ENCODE data around the gene MVD.

Gene MVD

GRCh38 chr16:88606148-88606757, 56.6 kb downstream of the MVD start:
- DNase-seq (ENCODE audit: insufficient read length, low spot score), result no peak
- TF ChIP-seq POLR2A (IDR thresholded peaks at IDR 0.05; ENCODE audit: low read depth, low read length), result no peak
- FAIRE-seq, result no peak

DNA sequence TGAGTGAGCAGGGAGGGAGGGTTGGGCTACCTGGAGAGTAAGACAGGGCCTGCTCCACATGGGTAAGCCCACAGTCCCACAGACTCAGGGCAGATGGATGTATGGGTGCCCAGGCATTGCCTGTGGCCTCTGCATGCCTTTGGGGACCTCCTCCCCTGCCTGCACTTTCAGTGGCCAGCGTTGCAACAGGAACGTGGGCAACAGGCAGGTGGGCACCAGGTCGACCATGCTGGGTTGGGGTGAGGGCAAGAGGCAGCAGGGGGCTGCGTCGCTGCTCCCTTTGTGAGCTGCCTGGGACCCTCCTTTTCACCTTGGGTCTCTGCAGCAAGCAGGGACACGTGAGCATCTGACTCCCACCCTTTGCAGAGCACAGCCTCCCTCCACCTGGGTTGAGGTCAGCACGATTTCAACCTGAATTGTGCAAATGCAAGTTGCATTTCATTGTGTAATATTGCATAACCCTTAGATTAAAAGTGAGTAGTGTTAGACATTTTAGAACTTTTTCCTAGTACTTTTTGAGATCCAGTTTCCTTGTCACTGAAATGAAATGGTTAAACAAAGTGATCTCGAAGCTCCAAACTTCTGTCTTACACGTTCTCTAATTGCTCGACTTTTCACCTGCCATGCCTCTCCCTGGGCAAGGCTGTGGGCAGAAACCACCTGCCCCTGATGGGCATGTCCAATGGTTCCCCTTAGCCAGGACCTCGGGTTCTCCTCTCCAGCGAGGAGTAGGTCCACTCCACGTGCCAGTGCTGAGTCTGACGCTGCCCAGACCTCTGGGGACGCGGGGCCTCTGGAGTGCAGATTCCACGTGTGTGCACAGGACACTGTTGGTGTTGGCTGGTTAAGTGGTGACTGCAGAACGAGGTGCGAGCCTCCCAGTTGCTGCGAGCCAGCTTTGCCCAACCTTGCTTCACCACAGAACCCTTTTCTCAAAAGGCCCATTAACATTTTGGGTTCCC, 57.4 kb downstream of the MVD start:
- no peak for FAIRE-seq
- TF ChIP-seq POLR2A (IDR thresholded peaks at IDR 0.05; ENCODE audit: low read depth, low read length), result no peak
- no peak for DNase-seq (ENCODE audit: insufficient read length, low spot score)

- DNase-seq (ENCODE audit: insufficient read length, low spot score) (no peak), FAIRE-seq (no peak)
- no peak for TF ChIP-seq POLR2A (IDR thresholded peaks at IDR 0.05; ENCODE audit: low read depth, low read length)
Measured at GRCh38 chr16:88602091-88602490, 60.8 kb downstream of the MVD start.
